ENCODE measurements around the gene CACTIN. TPM values are rescaled to one million over a fixed set of nuclear protein-coding genes. Genes with fewer than 3 reads are reported as not detected.
"Not testable (repeated sequence)": the region's sequence is repeated elsewhere in the genome, so short reads cannot be mapped to it uniquely, and the experiment has no call there.

CACTIN gene
- total RNA-seq, 1 donor from 2014 or later, result 26.7 TPM

- TF ChIP-seq EZH2 (IDR thresholded peaks at IDR 0.05; ENCODE audit: insufficient read depth, low read length) (no peak), CTCF (IDR thresholded peaks at IDR 0.05; ENCODE audit: insufficient read depth, low read depth, low read length) (no peak)
- Mint-ChIP-seq H3K27me3 (ENCODE audit: low read depth, unreplicated experiment) (no peaks in the 10 kb centered on the region), H3K36me3 (ENCODE audit: low read depth, unreplicated experiment) (peaks cover 4% of the 10 kb centered on the region), H3K4me3 (ENCODE audit: unreplicated experiment) (no peak overlapping the region), H3K9me3 (ENCODE audit: unreplicated experiment) (no peaks in the 10 kb centered on the region), H3K4me1 (ENCODE audit: low read depth, unreplicated experiment) (no peaks in the 10 kb centered on the region), H3K27ac (ENCODE audit: unreplicated experiment) (no peak overlapping the region)
- Histone ChIP-seq H3K9me3 (ENCODE audit: insufficient read depth, low read depth, low read length) (no peaks in the 10 kb centered on the region), H3K4me2 (ENCODE audit: low read length) (no peak overlapping the region), H3K4me1 (ENCODE audit: insufficient read depth, low read length) (no peaks in the 10 kb centered on the region), H3K27ac (ENCODE audit: low read depth, low read length) (no peak overlapping the region), H2AFZ (ENCODE audit: low read depth, low read length) (no peak overlapping the region), H3K4me3 (ENCODE audit: insufficient read depth, low read depth, low read length) (no peak overlapping the region), H3K79me2 (ENCODE audit: insufficient read depth, low read length) (peaks cover 3% of the 10 kb centered on the region), H3K36me3 (ENCODE audit: insufficient read depth, low read length) (no peaks in the 10 kb centered on the region), H4K20me1 (ENCODE audit: insufficient read depth, low read length) (peaks cover 1% of the 10 kb centered on the region), H3K27me3 (ENCODE audit: insufficient read depth, low read length) (no peaks in the 10 kb centered on the region), H3K9ac (ENCODE audit: low read length) (no peak overlapping the region)
- DNase-seq (ENCODE audit: low read depth) (no peak), FAIRE-seq (no peak)
These were observed 4.7 kb upstream of the CACTIN start for GRCh38 chr19:3631053-3631861.

GRCh38 chr19:3628766-3629165 lies 2.2 kb upstream of the CACTIN start:
- H4K20me1 ChIP-seq (ENCODE audit: insufficient read depth, low read length), result peaks cover 24% of the 10 kb centered on the region
- not testable (repeated sequence) for H3K4me1 Mint-ChIP-seq (ENCODE audit: low read depth, unreplicated experiment); H3K36me3 ChIP-seq (ENCODE audit: insufficient read depth, low read length)

DNA sequence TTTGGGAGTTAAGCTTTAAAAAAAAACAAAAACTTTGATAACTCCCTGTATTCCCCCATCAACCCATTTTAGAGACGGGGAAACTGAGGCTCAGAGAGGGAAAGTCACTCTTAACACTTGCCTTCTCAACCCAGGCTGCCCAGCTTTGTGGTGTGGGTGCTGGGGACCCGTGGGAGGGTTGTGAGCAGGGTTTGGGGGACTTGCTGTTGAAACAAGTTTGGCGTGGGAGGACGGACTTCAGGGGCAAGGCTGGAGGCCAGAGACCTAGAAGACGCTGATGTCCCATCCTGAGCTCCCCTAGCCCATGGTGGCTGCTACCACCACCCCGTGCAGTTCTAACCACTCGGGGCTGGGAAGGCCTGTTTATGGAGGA lies 747 bp upstream of the CACTIN start:
- no peak overlapping the region for H3K27ac ChIP-seq (ENCODE audit: low read depth, low read length)

More at GRCh38 chr19:3628766-3629165, 2.2 kb upstream of the CACTIN start:
- not testable (repeated sequence) for H3K9ac ChIP-seq (ENCODE audit: low read length); H3K27ac ChIP-seq (ENCODE audit: low read depth, low read length); H2AFZ ChIP-seq (ENCODE audit: low read depth, low read length); FAIRE-seq; H3K9me3 ChIP-seq (ENCODE audit: insufficient read depth, low read depth, low read length); H3K27me3 ChIP-seq (ENCODE audit: insufficient read depth, low read length); DNase-seq (ENCODE audit: low read depth); H3K27ac Mint-ChIP-seq (ENCODE audit: unreplicated experiment); H3K4me2 ChIP-seq (ENCODE audit: low read length); H3K9me3 Mint-ChIP-seq (ENCODE audit: unreplicated experiment); H3K4me3 ChIP-seq (ENCODE audit: insufficient read depth, low read depth, low read length); H3K27me3 Mint-ChIP-seq (ENCODE audit: low read depth, unreplicated experiment); H3K36me3 Mint-ChIP-seq (ENCODE audit: low read depth, unreplicated experiment); H3K4me3 Mint-ChIP-seq (ENCODE audit: unreplicated experiment)
- Histone ChIP-seq H3K4me1 (ENCODE audit: insufficient read depth, low read length) (peaks cover 10% of the 10 kb centered on the region), H3K79me2 (ENCODE audit: insufficient read depth, low read length) (peaks cover 28% of the 10 kb centered on the region)

More for the DNA sequence above, 747 bp upstream of the CACTIN start:
- Histone ChIP-seq H3K27me3 (ENCODE audit: insufficient read depth, low read length) (no peaks in the 10 kb centered on the region), H3K9ac (ENCODE audit: low read length) (no peak overlapping the region), H3K4me3 (ENCODE audit: insufficient read depth, low read depth, low read length) (no peak overlapping the region), H2AFZ (ENCODE audit: low read depth, low read length) (peak overlapping the region; percentile 62), H3K36me3 (ENCODE audit: insufficient read depth, low read length) (no peaks in the 10 kb centered on the region), H3K79me2 (ENCODE audit: insufficient read depth, low read length) (peaks cover 36% of the 10 kb centered on the region), H4K20me1 (ENCODE audit: insufficient read depth, low read length) (peaks cover 27% of the 10 kb centered on the region), H3K4me1 (ENCODE audit: insufficient read depth, low read length) (peaks cover 10% of the 10 kb centered on the region), H3K9me3 (ENCODE audit: insufficient read depth, low read depth, low read length) (no peaks in the 10 kb centered on the region), H3K4me2 (ENCODE audit: low read length) (peak overlapping the region; percentile 95)
- Mint-ChIP-seq H3K27ac (ENCODE audit: unreplicated experiment) (no peak overlapping the region), H3K4me3 (ENCODE audit: unreplicated experiment) (peak overlapping the region; percentile 94), H3K4me1 (ENCODE audit: low read depth, unreplicated experiment) (peaks cover 4% of the 10 kb centered on the region), H3K9me3 (ENCODE audit: unreplicated experiment) (no peaks in the 10 kb centered on the region), H3K36me3 (ENCODE audit: low read depth, unreplicated experiment) (peaks cover 4% of the 10 kb centered on the region), H3K27me3 (ENCODE audit: low read depth, unreplicated experiment) (no peaks in the 10 kb centered on the region)
- FAIRE-seq, result no peak
- no peak for DNase-seq (ENCODE audit: low read depth)
- TF ChIP-seq EZH2 (IDR thresholded peaks at IDR 0.05; ENCODE audit: insufficient read depth, low read length) (no peak), CTCF (IDR thresholded peaks at IDR 0.05; ENCODE audit: insufficient read depth, low read depth, low read length) (no peak)

Measured in astrocyte (in vitro differentiated cells and primary cell).